Psoas muscle (tissue), 8 donors: Measurements from ENCODE around the gene WDR1. TPM values are rescaled to one million over a fixed set of nuclear protein-coding genes. Genes with fewer than 3 reads are reported as not detected.

Experiments
- ATAC-seq, 4 donors: fragments of 200-7000 bp; cut with Tn5 transposase; one replicate each; pipeline ENCODE4 v1.9.1; 2020; ENCODE audit warnings: moderate library complexity in 3 of 4, mild to moderate bottlenecking in 2 of 4
- DNase-seq, 2 donors: peaks; one replicate each; pipeline ENCODE4 v3.0.0-alpha.2; 2020
- H3K27ac ChIP-seq: fragments of 200-600 bp; one replicate; pipeline ENCODE4 v1.8.0; 2022
- H3K27me3 ChIP-seq, 3 donors: fragments of 200-600 bp in 1 of 3; one replicate each; pipeline versions ENCODE4 v1.6.1 to v1.8.0; 2013 to 2022; ENCODE audit warnings: low read length in 2 of 3, mild to moderate bottlenecking in 2 of 3, moderate library complexity in 1 of 3; ENCODE audit not compliant: insufficient read depth in 3 of 3
- H3K36me3 ChIP-seq, 2 donors: fragments of 200-600 bp in 1 of 2; one replicate each; pipeline versions ENCODE4 v1.6.1 to v1.8.0; 2013 to 2022; ENCODE audit warnings: low read depth in 1 of 2, mild to moderate bottlenecking in 1 of 2, moderate library complexity in 1 of 2; ENCODE audit not compliant: insufficient read depth in 1 of 2
- H3K4me1 ChIP-seq: fragments of 200-600 bp; one replicate; pipeline ENCODE4 v1.8.0; 2022
- H3K4me3 ChIP-seq: fragments of 200-600 bp; one replicate; pipeline ENCODE4 v1.8.0; 2022; ENCODE audit warnings: mild to moderate bottlenecking
- H3K9me3 ChIP-seq: fragments of 200-600 bp; one replicate; pipeline ENCODE4 v1.8.0; 2022
- CTCF ChIP-seq: fragments of 200-600 bp; IDR thresholded peaks from one replicate; pipeline ENCODE4 v1.8.0; 2022; ENCODE audit warnings: antibody characterized with exemption
- WGBS, 3 donors: extraction: QIAGEN DNeasy Blood & Tissue Kit; methylation state at CpG; one replicate each; pipeline versions ENCODE4 v1.1.6 to v1.1.7; 2013; 5-methylcytosine and 5-hydroxymethylcytosine counted together
- intact Hi-C, 2 donors: fragments of 100-400 bp; cut with DNase I; formaldehyde crosslinking; loops; one replicate each; pipeline versions ENCODE4 v1.11.0 to v1.14.2; 2022
- polyA plus RNA-seq, 3 donors: library from polyadenylated mRNA; stranded (reverse); fragments of 200-250 nt; gene quantifications; one replicate each; pipeline ENCODE4 v1.2.3, GENCODE V29; 2013
- total RNA-seq, 4 donors: library from RNA; stranded (reverse); fragmentation: NEBNext Ultra II Directional in 2 of 4; extraction: Animal tissue kit (Norgen Biotek cat#: 25700) in 2 of 4; gene quantifications; one replicate each; pipeline versions ENCODE4 v1.2.1 to v1.2.4, GENCODE V29; 2021 to 2023
- donor health status: healthy with polysubstance abuse.
- donor health status: DM: no; HTN: no; CAD: no; lungs with moderate emphysema.
- donor health status: Bipolar disorder and iron deficiency.
- donor health status: healthy.
- donor health status: DM: yes; HTN: yes; CAD: no.
- donor health status: DM: no; HTN: no; CAD: no.
- donor health status: DM: no; HTN: no; CAD: no.
- donor health status: DM: yes; HTN: yes; CAD: no.

WDR1 gene
- total and polyA plus RNA-seq, 7 donors = 55.6 to 273 (median 106) TPM

GRCh38 chr4:10099499-10100325 is 16.9 kb downstream of the WDR1 start:
- peak overlapping the region; percentile 99 for H3K27ac ChIP-seq
- peaks cover 97% of the 10 kb centered on the region for H3K4me1 ChIP-seq
- no peak for TF ChIP-seq CTCF
- intact Hi-C loops = no loop called here
- H3K36me3 ChIP-seq = peaks cover 6 to 65% of the 10 kb centered on the region in 2 donors
- H3K9me3 ChIP-seq = no peaks in the 10 kb centered on the region
- ATAC-seq (no peak), DNase-seq (no peak)
- WGBS, 3 donors = 68 to 77% (median 72%) methylated on average over 25 of the region's 25 CpGs
- H3K27me3 ChIP-seq = no peaks in the 10 kb centered on the region
- H3K4me3 ChIP-seq = no peak overlapping the region

- intact Hi-C loops = no loop called here
- H3K4me3 ChIP-seq = no peak overlapping the region
- H3K27me3 ChIP-seq = no peaks in the 10 kb centered on the region
- peak overlapping the region; percentile 99 for H3K27ac ChIP-seq
- H3K4me1 ChIP-seq = peaks cover 97% of the 10 kb centered on the region
- peaks cover 6 to 74% of the 10 kb centered on the region in 2 donors for H3K36me3 ChIP-seq
- TF ChIP-seq CTCF = no peak
- WGBS, 3 donors = 60 to 64% (median 62%) methylated on average over 12 of the region's 12 CpGs
- H3K9me3 ChIP-seq = no peaks in the 10 kb centered on the region
- no peak for DNase-seq
- ATAC-seq = peak in 3 of 4 donors; percentile 6 to 18 (median 13)
These were observed 17.8 kb downstream of the WDR1 start for GRCh38 chr4:10098780-10099160.

GRCh38 chr4:10097906-10098779 is 18.5 kb downstream of the WDR1 start:
- DNase-seq = peak in 1 of 2 donors; percentile 39
- intact Hi-C loops = no loop called here
- WGBS, 3 donors = 81 to 89% (median 82%) methylated on average over 9 of the region's 9 CpGs

GRCh38 chr4:10096978-10097335 is 19.6 kb downstream of the WDR1 start:
- H3K4me1 ChIP-seq = peaks cover 97% of the 10 kb centered on the region
- WGBS, 3 donors = 60 to 79% (median 60%) methylated on average over 9 of the region's 9 CpGs
- H3K36me3 ChIP-seq = peaks cover 6 to 71% of the 10 kb centered on the region in 2 donors
- intact Hi-C loops = no loop called here
- ATAC-seq (no peak), DNase-seq (no peak)
- peak overlapping the region; percentile 99 for H3K27ac ChIP-seq
- TF ChIP-seq CTCF = no peak
- no peaks in the 10 kb centered on the region for H3K9me3 ChIP-seq
- peak overlapping the region; percentile 5 for H3K4me3 ChIP-seq
- no peaks in the 10 kb centered on the region for H3K27me3 ChIP-seq

More at GRCh38 chr4:10097906-10098779, 18.5 kb downstream of the WDR1 start:
- no peak for ATAC-seq
- TF ChIP-seq CTCF = no peak
- H3K36me3 ChIP-seq = peaks cover 6 to 78% of the 10 kb centered on the region in 2 donors
- H3K27ac ChIP-seq = peak overlapping the region; percentile 99
- no peaks in the 10 kb centered on the region for H3K27me3 ChIP-seq
- no peaks in the 10 kb centered on the region for H3K9me3 ChIP-seq
- peaks cover 97% of the 10 kb centered on the region for H3K4me1 ChIP-seq
- no peak overlapping the region for H3K4me3 ChIP-seq
